T-cell (primary cell): ENCODE results near the gene SPATA21. TPM values are rescaled to one million over a fixed set of nuclear protein-coding genes. Genes with fewer than 3 reads are reported as not detected.
A peak's percentile ranks its signal among the peaks of the same experiment; 100 is the strongest.
"Not testable (repeated sequence)": the region's sequence is repeated elsewhere in the genome, so short reads cannot be mapped to it uniquely, and the experiment has no call there.

Source experiments
- ATAC-seq, 4 experiments: fragments of 200-7000 bp in 3 of 4; fragments of 150-1000 bp in 1 of 4; cut with Tn5 transposase; replicated peaks in 1 of 4; 1 replicate in 3 of 4; 2 replicates in 1 of 4; pipeline ENCODE4 v1.10.0; 2021; ENCODE audit warnings: moderate library complexity in 3 of 4, mild to moderate bottlenecking in 2 of 4, moderate number of reproducible peaks in 1 of 4
- CTCF ChIA-PET, 2 donors: fragments of 300-600 bp; sonication (Branson Sonifier 250); formaldehyde crosslinking; loops; one replicate each; lab custom pipeline; 2022; ENCODE audit warnings: antibody characterized with exemption in 2 of 2; lab: Charles Lee
- POLR2A ChIA-PET, 2 donors: fragments of 300-600 bp; sonication (Branson Sonifier 250); formaldehyde crosslinking; loops; one replicate each; lab custom pipeline; 2022; ENCODE audit warnings: antibody characterized with exemption in 2 of 2; lab: Charles Lee
- DNase-seq, 35 experiments: peaks; one replicate each; pipeline versions ENCODE4 v3.0.0 to v3.0.0-alpha.2; 2013 to 2023
- H3K27ac ChIP-seq: one replicate; pipeline ENCODE4 v1.5.1; 2013; ENCODE audit warnings: low read length
- H3K27me3 ChIP-seq, 2 experiments: replicated peaks in 1 of 2; 1 replicate in 1 of 2; 2 replicates in 1 of 2; pipeline versions ENCODE4 v1.6.1 to v1.7.0; 2013; ENCODE audit warnings: low read length in 1 of 2, mixed read lengths in 1 of 2; ENCODE audit not compliant: control insufficient read depth in 2 of 2, insufficient read depth in 2 of 2; ENCODE audit errors: extremely low read depth in 1 of 2
- H3K36me3 ChIP-seq, 2 donors: 1 replicate in 1 of 2; 2 replicates in 1 of 2; pipeline versions ENCODE4 v1.6.1 to v1.7.0; 2013; ENCODE audit warnings: low read length in 1 of 2; ENCODE audit not compliant: control insufficient read depth in 2 of 2, insufficient read depth in 1 of 2; ENCODE audit errors: extremely low read depth in 1 of 2
- H3K4me1 ChIP-seq, 2 experiments: 1 replicate in 1 of 2; 2 replicates in 1 of 2; pipeline versions ENCODE4 v1.6.1 to v1.7.0; 2013; ENCODE audit warnings: low read length in 2 of 2, mixed read lengths in 1 of 2; ENCODE audit not compliant: insufficient read depth in 2 of 2, control insufficient read depth in 1 of 2; ENCODE audit errors: extremely low read depth in 1 of 2
- H3K4me3 ChIP-seq, 2 donors: 1 replicate in 1 of 2; 2 replicates in 1 of 2; pipeline versions ENCODE4 v1.5.1 to v1.7.0; 2013; ENCODE audit warnings: mild to moderate bottlenecking in 2 of 2, low read length in 1 of 2, moderate library complexity in 1 of 2; ENCODE audit not compliant: control insufficient read depth in 1 of 2; ENCODE audit errors: extremely low read depth in 1 of 2
- H3K9me3 ChIP-seq: 2 replicates; pipeline ENCODE4 v1.7.0; 2013
- H3K27ac Mint-ChIP-seq, 2 donors: one replicate each; pipeline ENCODE4 v1.8.0; 2020 to 2021; ENCODE audit warnings: mild to moderate bottlenecking in 2 of 2, mixed read lengths in 2 of 2
- H3K27me3 Mint-ChIP-seq, 2 donors: one replicate each; pipeline ENCODE4 v1.8.0; 2021 to 2022; ENCODE audit warnings: mixed read lengths in 2 of 2
- H3K36me3 Mint-ChIP-seq: one replicate; pipeline ENCODE4 v1.8.0; 2021; ENCODE audit warnings: mixed read lengths
- H3K4me1 Mint-ChIP-seq, 3 donors: one replicate each; pipeline ENCODE4 v1.8.0; 2020 to 2022; ENCODE audit warnings: mixed read lengths in 3 of 3, mild to moderate bottlenecking in 1 of 3
- H3K4me3 Mint-ChIP-seq, 3 donors: one replicate each; pipeline ENCODE4 v1.8.0; 2020 to 2022; ENCODE audit warnings: mild to moderate bottlenecking in 3 of 3, mixed read lengths in 3 of 3, moderate library complexity in 3 of 3
- H3K9me3 Mint-ChIP-seq, 3 donors: one replicate each; pipeline ENCODE4 v1.8.0; 2020 to 2022; ENCODE audit warnings: mixed read lengths in 3 of 3
- WGBS: methylation state at CpG from one replicate; pipeline ENCODE4 v1.1.5; 2013; ENCODE audit warnings: missing lambda C conversion rate; ENCODE audit not compliant: insufficient coverage; 5-methylcytosine and 5-hydroxymethylcytosine counted together
- total RNA-seq, 35 experiments: library from RNA in 6 of 35; stranded (reverse) in 6 of 35; fragments of 120-200 nt in 1 of 35; gene quantifications; one replicate each; pipeline versions ENCODE4 v1.2.1 to v1.2.4 and lab custom pipeline; 2013 to 2026

SPATA21 gene
- total RNA-seq, 5 donors from 2014 or later (not counting 1 experiment from before 2014, with no cell fraction given) = not detected

GRCh38 chr1:16483146-16483545 lies 45.9 kb upstream of the SPATA21 start:
- H3K4me3 ChIP-seq, H3K9me3 Mint-ChIP-seq, H3K27me3 Mint-ChIP-seq, DNase-seq, H3K27ac Mint-ChIP-seq, H3K27ac ChIP-seq, POLR2A ChIA-PET, H3K27me3 ChIP-seq, H3K4me3 Mint-ChIP-seq, H3K4me1 Mint-ChIP-seq, ATAC-seq, H3K9me3 ChIP-seq, H3K4me1 ChIP-seq, CTCF ChIA-PET: not testable (repeated sequence)
- 98% methylated on average over 24 of the region's 26 CpGs for WGBS
- peaks cover 13 to 49% of the 10 kb centered on the region in 2 donors for H3K36me3 ChIP-seq
- H3K36me3 Mint-ChIP-seq = peaks cover 23% of the 10 kb centered on the region

DNA sequence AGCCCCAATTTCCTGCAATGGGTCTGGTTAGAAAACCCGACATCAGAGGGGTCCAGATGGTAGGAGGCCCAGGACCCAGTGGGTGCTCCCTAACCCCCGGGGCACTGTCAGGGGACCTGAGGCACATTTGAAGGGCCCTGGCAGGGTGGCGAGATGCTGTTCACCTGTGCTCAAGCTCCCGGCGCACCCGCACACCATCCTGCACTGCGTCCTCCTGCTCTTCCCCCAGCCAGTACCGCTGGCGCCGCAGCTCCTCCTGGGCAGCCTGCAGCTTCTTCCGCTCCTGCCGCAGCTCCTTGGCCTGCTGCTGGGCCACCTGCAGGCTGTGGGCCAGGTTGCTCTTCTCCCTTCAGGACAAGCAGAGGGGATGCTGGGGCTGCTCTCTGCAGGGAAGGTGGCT lies 40.9 kb upstream of the SPATA21 start:
- Mint-ChIP-seq H3K4me3 (no peak overlapping the region), H3K9me3 (no peaks in the 10 kb centered on the region), H3K27me3 (no peaks in the 10 kb centered on the region), H3K27ac (no peak overlapping the region), H3K4me1 (peaks cover 2 to 7% (median 3%) of the 10 kb centered on the region in 3 donors), H3K36me3 (peaks cover 32% of the 10 kb centered on the region)
- Histone ChIP-seq H3K4me3 (no peak overlapping the region), H3K27me3 (no peaks in the 10 kb centered on the region), H3K4me1 (no peaks in the 10 kb centered on the region), H3K27ac (no peak overlapping the region), H3K9me3 (no peaks in the 10 kb centered on the region), H3K36me3 (peaks cover 13 to 52% of the 10 kb centered on the region in 2 donors)
- DNase-seq (no peak), ATAC-seq (no peak)
- CTCF ChIA-PET = no interaction called here
- 85% methylated on average over 12 of the region's 12 CpGs for WGBS
- POLR2A ChIA-PET = no interaction called here

- POLR2A ChIA-PET, H3K27me3 Mint-ChIP-seq, H3K9me3 Mint-ChIP-seq, H3K27me3 ChIP-seq, H3K9me3 ChIP-seq, H3K4me1 ChIP-seq, H3K27ac Mint-ChIP-seq, H3K27ac ChIP-seq, H3K4me3 ChIP-seq, CTCF ChIA-PET, DNase-seq, H3K4me3 Mint-ChIP-seq: not testable (repeated sequence)
- WGBS = 97% methylated on average over 16 of the region's 29 CpGs
- peaks cover 3 to 11% (median 7%) of the 10 kb centered on the region in 3 donors for H3K4me1 Mint-ChIP-seq
- ATAC-seq = peak in 1 of 4 experiments; percentile 23
- peaks cover 42% of the 10 kb centered on the region for H3K36me3 Mint-ChIP-seq
- peaks cover 13 to 47% of the 10 kb centered on the region in 2 donors for H3K36me3 ChIP-seq
Measured at GRCh38 chr1:16475771-16476770, 38.8 kb upstream of the SPATA21 start.

DNA sequence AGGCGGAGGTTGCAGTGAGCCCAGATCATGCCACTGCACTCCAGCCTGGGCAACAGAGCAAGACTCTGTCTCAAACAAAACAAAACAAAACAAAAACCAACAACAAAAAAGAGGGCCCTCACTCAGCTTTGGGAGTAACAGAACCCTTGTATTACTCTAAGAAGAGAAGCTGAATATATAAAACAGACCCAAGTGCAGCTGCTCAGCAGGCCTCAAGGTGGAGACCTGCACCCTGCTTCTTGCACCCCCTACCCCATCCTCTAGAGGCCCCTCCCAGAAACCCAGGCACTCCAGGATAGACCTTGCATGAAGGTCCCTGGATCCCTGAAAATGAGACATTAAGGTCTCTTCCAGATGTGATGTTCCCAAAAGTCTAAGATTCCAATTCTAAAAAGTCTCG lies 37.7 kb upstream of the SPATA21 start:
- H3K27ac ChIP-seq, H3K27me3 Mint-ChIP-seq, H3K27ac Mint-ChIP-seq, DNase-seq, H3K4me3 Mint-ChIP-seq, H3K9me3 ChIP-seq, H3K27me3 ChIP-seq, POLR2A ChIA-PET, H3K9me3 Mint-ChIP-seq, H3K4me3 ChIP-seq, H3K4me1 ChIP-seq, CTCF ChIA-PET: not testable (repeated sequence)
- no CpG with 5 or more reads among the region's 2 CpGs for WGBS
- ATAC-seq = peak in 1 of 4 experiments; percentile 41
- Mint-ChIP-seq H3K36me3 (peaks cover 33% of the 10 kb centered on the region), H3K4me1 (peaks cover 3 to 11% (median 7%) of the 10 kb centered on the region in 3 donors)
- H3K36me3 ChIP-seq = peaks cover 9 to 39% of the 10 kb centered on the region in 2 donors

GRCh38 chr1:16474166-16474800 lies 37.1 kb upstream of the SPATA21 start:
- Histone ChIP-seq H3K36me3 (peaks cover 9 to 39% of the 10 kb centered on the region in 2 donors), H3K27me3 (no peaks in the 10 kb centered on the region), H3K4me1 (no peaks in the 10 kb centered on the region), H3K4me3 (no peak overlapping the region), H3K9me3 (no peaks in the 10 kb centered on the region), H3K27ac (no peak overlapping the region)
- H3K4me1 Mint-ChIP-seq = peaks cover 6 to 13% (median 7%) of the 10 kb centered on the region in 3 donors
- H3K27me3 Mint-ChIP-seq = no peaks in the 10 kb centered on the region
- no peaks in the 10 kb centered on the region for H3K9me3 Mint-ChIP-seq
- peaks cover 33% of the 10 kb centered on the region for H3K36me3 Mint-ChIP-seq
- WGBS = 97% methylated on average over 27 of the region's 28 CpGs
- CTCF ChIA-PET = no interaction called here
- DNase-seq (no peak), ATAC-seq (no peak)
- H3K27ac Mint-ChIP-seq = peak overlapping the region in 1 of 2 donors; percentile 22
- POLR2A ChIA-PET = no interaction called here
- H3K4me3 Mint-ChIP-seq = no peak overlapping the region

- ATAC-seq = no peak
- no peaks in the 10 kb centered on the region for H3K27me3 Mint-ChIP-seq
Measured at GRCh38 chr1:16468558-16468957, 31.3 kb upstream of the SPATA21 start.

More at GRCh38 chr1:16468558-16468957, 31.3 kb upstream of the SPATA21 start:
- ChIA-PET POLR2A (no interaction called here), CTCF (interaction anchor here in 1 of 2 donors (0.6 kb wide), 1 partner anchor 967 kb away, joined by 3 read pairs; no protein-coding TSS in a partner anchor)
- no peaks in the 10 kb centered on the region for H3K27me3 ChIP-seq
- no peak overlapping the region for H3K4me3 Mint-ChIP-seq
- no peak overlapping the region for H3K27ac ChIP-seq
- no peaks in the 10 kb centered on the region for H3K9me3 ChIP-seq
- no peaks in the 10 kb centered on the region for H3K9me3 Mint-ChIP-seq
- H3K36me3 Mint-ChIP-seq = peaks cover 27% of the 10 kb centered on the region
- no peak overlapping the region for H3K27ac Mint-ChIP-seq
- peaks cover 4 to 14% (median 13%) of the 10 kb centered on the region in 3 donors for H3K4me1 Mint-ChIP-seq
- H3K4me1 ChIP-seq = no peaks in the 10 kb centered on the region
- no peak overlapping the region for H3K4me3 ChIP-seq
- peaks cover 0 to 23% of the 10 kb centered on the region in 2 donors for H3K36me3 ChIP-seq
- 83% methylated on average over 1 of the region's 3 CpGs for WGBS
- no peak for DNase-seq
